Upper lobe of right lung (tissue), 1 donor: Measurements from ENCODE around the gene ST8SIA2. TPM values are rescaled to one million over a fixed set of nuclear protein-coding genes. Genes with fewer than 3 reads are reported as not detected.

ENCODE experiments used
- ATAC-seq: fragments of 200-7000 bp; cut with Tn5 transposase; one replicate; pipeline ENCODE4 v1.9.1; 2020; ENCODE audit warnings: mild to moderate bottlenecking, moderate library complexity
- DNase-seq: peaks from one replicate; pipeline ENCODE4 v3.0.0-alpha.2; 2020
- H3K27ac ChIP-seq: fragments of 200-600 bp; one replicate; pipeline ENCODE4 v1.8.0; 2022
- H3K27me3 ChIP-seq: fragments of 200-600 bp; one replicate; pipeline ENCODE4 v1.8.0; 2022; ENCODE audit warnings: mild to moderate bottlenecking
- H3K36me3 ChIP-seq: fragments of 200-600 bp; one replicate; pipeline ENCODE4 v1.8.0; 2022
- H3K4me1 ChIP-seq: fragments of 200-600 bp; one replicate; pipeline ENCODE4 v1.8.0; 2022
- H3K4me3 ChIP-seq: fragments of 200-600 bp; one replicate; pipeline ENCODE4 v1.8.0; 2022; ENCODE audit warnings: mild to moderate bottlenecking
- H3K9me3 ChIP-seq: fragments of 200-600 bp; one replicate; pipeline ENCODE4 v1.8.0; 2022
- CTCF ChIP-seq: fragments of 200-600 bp; IDR thresholded peaks from one replicate; pipeline ENCODE4 v1.8.0; 2022; ENCODE audit warnings: antibody characterized with exemption
- intact Hi-C: fragments of 100-400 bp; cut with DNase I; formaldehyde crosslinking; loops from one replicate; pipeline ENCODE4 v1.11.0; 2022
- total RNA-seq: library from RNA; stranded (reverse); fragmentation: NEBNext Ultra II Directional; extraction: Animal tissue kit (Norgen Biotek cat#: 25700); gene quantifications from one replicate; pipeline ENCODE4 v1.2.1, GENCODE V29; 2021
- donor health status: DM: no; HTN: yes; CAD: no; lungs with severe emphysema.

Gene ST8SIA2
- total RNA-seq, 1 donor from 2014 or later = not detected

GRCh38 chr15:92392462-92392861 lies 1.2 kb upstream of the ST8SIA2 start:
- peaks cover 76% of the 10 kb centered on the region for H3K27me3 ChIP-seq
- no peak overlapping the region for H3K27ac ChIP-seq
- ATAC-seq (no peak), DNase-seq (no peak)
- H3K4me1 ChIP-seq = no peaks in the 10 kb centered on the region
- H3K9me3 ChIP-seq = no peaks in the 10 kb centered on the region
- no peaks in the 10 kb centered on the region for H3K36me3 ChIP-seq
- TF ChIP-seq CTCF = no peak
- intact Hi-C loops = no loop called here
- H3K4me3 ChIP-seq = no peak overlapping the region

- ATAC-seq (no peak), DNase-seq (no peak)
- Histone ChIP-seq H3K9me3 (no peaks in the 10 kb centered on the region), H3K27me3 (peaks cover 66% of the 10 kb centered on the region), H3K4me3 (no peak overlapping the region), H3K36me3 (no peaks in the 10 kb centered on the region), H3K4me1 (no peaks in the 10 kb centered on the region), H3K27ac (no peak overlapping the region)
- intact Hi-C loops = no loop called here
- no peak for TF ChIP-seq CTCF
Observed at GRCh38 chr15:92393980-92394308, 263 bp downstream of the ST8SIA2 start.

GRCh38 chr15:92394309-92395097 lies 822 bp downstream of the ST8SIA2 start:
- no peak overlapping the region for H3K27ac ChIP-seq
- H3K27me3 ChIP-seq = peaks cover 66% of the 10 kb centered on the region
- ATAC-seq (no peak), DNase-seq (no peak)
- H3K9me3 ChIP-seq = no peaks in the 10 kb centered on the region
- no peaks in the 10 kb centered on the region for H3K4me1 ChIP-seq
- intact Hi-C loops = no loop called here
- H3K4me3 ChIP-seq = no peak overlapping the region
- no peaks in the 10 kb centered on the region for H3K36me3 ChIP-seq
- TF ChIP-seq CTCF = no peak

- H3K9me3 ChIP-seq = no peaks in the 10 kb centered on the region
- DNase-seq = no peak
- H3K4me3 ChIP-seq = no peak overlapping the region
- H3K27me3 ChIP-seq = peaks cover 60% of the 10 kb centered on the region
- no peak for ATAC-seq
- no peaks in the 10 kb centered on the region for H3K4me1 ChIP-seq
- no peak overlapping the region for H3K27ac ChIP-seq
- intact Hi-C loops = no loop called here
- TF ChIP-seq CTCF = no peak
- no peaks in the 10 kb centered on the region for H3K36me3 ChIP-seq
Observed at GRCh38 chr15:92395098-92395635, 1.5 kb downstream of the ST8SIA2 start.

GRCh38 chr15:92399271-92399950 lies 5.7 kb downstream of the ST8SIA2 start:
- Histone ChIP-seq H3K4me1 (no peaks in the 10 kb centered on the region), H3K36me3 (no peaks in the 10 kb centered on the region), H3K4me3 (no peak overlapping the region), H3K9me3 (no peaks in the 10 kb centered on the region), H3K27ac (no peak overlapping the region), H3K27me3 (peaks cover 32% of the 10 kb centered on the region)
- no peak for TF ChIP-seq CTCF
- no peak for DNase-seq
- intact Hi-C loops = no loop called here
- ATAC-seq = no peak
